ENCODE measurements around the gene CCS. TPM values are rescaled to one million over a fixed set of nuclear protein-coding genes. Genes with fewer than 3 reads are reported as not detected.

Gene CCS
- total RNA-seq, 2 donors from 2014 or later, result 23.2 to 33.0 TPM

GRCh38 chr11:66557733-66558326, 35.2 kb upstream of the CCS start:
- ATAC-seq, result no peak
- H3K27ac Mint-ChIP-seq, result no peak overlapping the region

GRCh38 chr11:66559142-66559865, 33.7 kb upstream of the CCS start:
- Mint-ChIP-seq H3K9me3 (no peaks in the 10 kb centered on the region), H3K36me3 (no peaks in the 10 kb centered on the region), H3K27ac (no peak overlapping the region)
- ATAC-seq, result peak in 1 of 2 donors; percentile 71
- DNase-seq (ENCODE audit: low spot score in 2 of 2), result no peak

More at GRCh38 chr11:66557733-66558326, 35.2 kb upstream of the CCS start:
- H3K9me3 Mint-ChIP-seq, result no peaks in the 10 kb centered on the region
- H3K36me3 Mint-ChIP-seq, result no peaks in the 10 kb centered on the region
- DNase-seq (ENCODE audit: low spot score in 2 of 2), result no peak

GRCh38 chr11:66559866-66560676, 32.9 kb upstream of the CCS start:
- Mint-ChIP-seq H3K36me3 (no peaks in the 10 kb centered on the region), H3K9me3 (no peaks in the 10 kb centered on the region), H3K27ac (no peak overlapping the region)
- DNase-seq (ENCODE audit: low spot score in 2 of 2), result no peak
- ATAC-seq, result no peak

- DNase-seq (ENCODE audit: low spot score in 2 of 2), result no peak
- ATAC-seq, result no peak
- no peaks in the 10 kb centered on the region for H3K36me3 Mint-ChIP-seq
- H3K9me3 Mint-ChIP-seq, result no peaks in the 10 kb centered on the region
- no peak overlapping the region for H3K27ac Mint-ChIP-seq
Observed at GRCh38 chr11:66561178-66561974, 31.6 kb upstream of the CCS start.

GRCh38 chr11:66561975-66562248, 31.1 kb upstream of the CCS start:
- no peak overlapping the region for H3K27ac Mint-ChIP-seq
- H3K36me3 Mint-ChIP-seq, result no peaks in the 10 kb centered on the region
- no peak for ATAC-seq
- DNase-seq (ENCODE audit: low spot score in 2 of 2), result no peak
- no peaks in the 10 kb centered on the region for H3K9me3 Mint-ChIP-seq

- no peak for DNase-seq (ENCODE audit: low spot score in 2 of 2)
- ATAC-seq, result no peak
- Mint-ChIP-seq H3K27ac (no peak overlapping the region), H3K36me3 (no peaks in the 10 kb centered on the region), H3K9me3 (no peaks in the 10 kb centered on the region)
Observed at GRCh38 chr11:66562275-66562674, 30.7 kb upstream of the CCS start.

GRCh38 chr11:66562907-66563583, 29.9 kb upstream of the CCS start:
- ATAC-seq, result no peak
- DNase-seq (ENCODE audit: low spot score in 2 of 2), result no peak
- Mint-ChIP-seq H3K27ac (no peak overlapping the region), H3K36me3 (no peaks in the 10 kb centered on the region), H3K9me3 (no peaks in the 10 kb centered on the region)

GRCh38 chr11:66563832-66564231, 29.2 kb upstream of the CCS start:
- Mint-ChIP-seq H3K36me3 (no peaks in the 10 kb centered on the region), H3K9me3 (no peaks in the 10 kb centered on the region), H3K27ac (no peak overlapping the region)

GRCh38 chr11:66564538-66564937, 28.4 kb upstream of the CCS start:
- no peak for ATAC-seq
- no peaks in the 10 kb centered on the region for H3K36me3 Mint-ChIP-seq
- DNase-seq (ENCODE audit: low spot score in 2 of 2), result no peak
- no peaks in the 10 kb centered on the region for H3K9me3 Mint-ChIP-seq
- H3K27ac Mint-ChIP-seq, result no peak overlapping the region

More at GRCh38 chr11:66563832-66564231, 29.2 kb upstream of the CCS start:
- ATAC-seq, result no peak
- DNase-seq (ENCODE audit: low spot score in 2 of 2), result no peak

- ATAC-seq, result no peak
- H3K36me3 Mint-ChIP-seq, result no peaks in the 10 kb centered on the region
- H3K9me3 Mint-ChIP-seq, result no peaks in the 10 kb centered on the region
- H3K27ac Mint-ChIP-seq, result no peak overlapping the region
- DNase-seq (ENCODE audit: low spot score in 2 of 2), result no peak
Observed at GRCh38 chr11:66564984-66565383, 28.0 kb upstream of the CCS start.

- no peak for DNase-seq (ENCODE audit: low spot score in 2 of 2)
- no peaks in the 10 kb centered on the region for H3K36me3 Mint-ChIP-seq
- no peak for ATAC-seq
- H3K27ac Mint-ChIP-seq, result no peak overlapping the region
- no peaks in the 10 kb centered on the region for H3K9me3 Mint-ChIP-seq
Observed at GRCh38 chr11:66566221-66566620, 26.8 kb upstream of the CCS start.

- no peak overlapping the region for H3K27ac Mint-ChIP-seq
- H3K9me3 Mint-ChIP-seq, result no peaks in the 10 kb centered on the region
- DNase-seq (ENCODE audit: low spot score in 2 of 2) (no peak), ATAC-seq (peak in 1 of 2 donors; percentile 14)
- no peaks in the 10 kb centered on the region for H3K36me3 Mint-ChIP-seq
Observed at GRCh38 chr11:66567787-66568123, 25.2 kb upstream of the CCS start.

GRCh38 chr11:66568124-66568916, 24.7 kb upstream of the CCS start, which contains the start of gene CTSF:
Gene CTSF (minus strand): TSS chr11:66568606. CDS start chr11:66568486, 120 bp downstream.
- DNase-seq (ENCODE audit: low spot score in 2 of 2) (peak; percentile 74 to 84), ATAC-seq (peak; percentile 96 to 97)
- peak within 1 kb of the TSS in 1 of 2 donors; percentile 71 for H3K27ac Mint-ChIP-seq
- no peaks in the 10 kb centered on the region for H3K9me3 Mint-ChIP-seq
- no peaks in the 10 kb centered on the region for H3K36me3 Mint-ChIP-seq

GRCh38 chr11:66569076-66569475, 23.9 kb upstream of the CCS start:
- Mint-ChIP-seq H3K36me3 (no peaks in the 10 kb centered on the region), H3K9me3 (no peaks in the 10 kb centered on the region), H3K27ac (peak overlapping the region in 1 of 2 donors; percentile 71)
- DNase-seq (ENCODE audit: low spot score in 2 of 2) (no peak), ATAC-seq (no peak)

- ATAC-seq, result no peak
- no peak overlapping the region for H3K27ac Mint-ChIP-seq
Observed at GRCh38 chr11:66570079-66570849, 22.7 kb upstream of the CCS start.

More at GRCh38 chr11:66570079-66570849, 22.7 kb upstream of the CCS start:
- no peak for DNase-seq (ENCODE audit: low spot score in 2 of 2)
- no peaks in the 10 kb centered on the region for H3K36me3 Mint-ChIP-seq
- H3K9me3 Mint-ChIP-seq, result no peaks in the 10 kb centered on the region
